Measurements from ENCODE around the gene TFR2. TPM values are rescaled to one million over a fixed set of nuclear protein-coding genes. Genes with fewer than 3 reads are reported as not detected.
"Not testable (repeated sequence)": the region's sequence is repeated elsewhere in the genome, so short reads cannot be mapped to it uniquely, and the experiment has no call there.

The TFR2 gene
- total and polyA plus RNA-seq, 8 donors = 1.2 to 11.6 (median 3.2) TPM; not detected in 1

GRCh38 chr7:100671353-100672327 is 30.3 kb upstream of the TFR2 start:
- intact Hi-C loops (cut with DNase I; ENCODE audit: low total_unique reads) = loop anchor here (10.0 kb wide), 1 partner anchor 197 kb away; the partner anchor contains the start of gene TSC22D4
- Histone ChIP-seq H3K9me3 (no peaks in the 10 kb centered on the region), H3K4me1 (peaks cover 4 to 20% (median 14%) of the 10 kb centered on the region in 4 donors), H3K27me3 (no peaks in the 10 kb centered on the region), H3K4me3 (no peak overlapping the region), H3K36me3 (peaks cover 2 to 4% (median 3%) of the 10 kb centered on the region in 4 donors), H3K27ac (no peak overlapping the region)
- TF ChIP-seq CTCF (IDR thresholded peaks at IDR 0.05) = no peak
- TF ChIP-seq POLR2AphosphoS5 (IDR thresholded peaks at IDR 0.05) = no peak
- TF ChIP-seq POLR2A (IDR thresholded peaks at IDR 0.05) = no peak
- WGBS, 5 donors = 88 to 93% (median 90%) methylated on average over 18 of the region's 18 CpGs
- DNase-seq = no peak

- WGBS, 5 donors = 65 to 71% (median 66%) methylated on average over 8 of the region's 8 CpGs
- no peaks in the 10 kb centered on the region for H3K36me3 ChIP-seq
- intact Hi-C loops (cut with DNase I; ENCODE audit: low total_unique reads) = loop anchor here (10.0 kb wide), 1 partner anchor 195 kb away; the partner anchor contains the start of gene TSC22D4
- no peak for TF ChIP-seq CTCF (IDR thresholded peaks at IDR 0.05)
- TF ChIP-seq POLR2A (IDR thresholded peaks at IDR 0.05) = no peak
- TF ChIP-seq EP300 (IDR thresholded peaks at IDR 0.05) = no peak
- no peak for TF ChIP-seq POLR2AphosphoS5 (IDR thresholded peaks at IDR 0.05)
- no peak overlapping the region for H3K27ac ChIP-seq
- H3K9me3 ChIP-seq = no peaks in the 10 kb centered on the region
- DNase-seq = no peak
- H3K4me3 ChIP-seq = no peak overlapping the region
- peaks cover 0 to 7% (median 5%) of the 10 kb centered on the region in 4 donors for H3K4me1 ChIP-seq
- no peaks in the 10 kb centered on the region for H3K27me3 ChIP-seq
These were observed 28.7 kb upstream of the TFR2 start for GRCh38 chr7:100670074-100670473.

- H3K4me1 ChIP-seq; H3K36me3 ChIP-seq; H3K4me3 ChIP-seq; H3K27me3 ChIP-seq; H3K27ac ChIP-seq; H3K9me3 ChIP-seq; DNase-seq; intact Hi-C loops (cut with DNase I; ENCODE audit: low total_unique reads): not testable (repeated sequence)
- WGBS, 5 donors = 93 to 97% (median 94%) methylated on average over 11 to 12 of the region's 12 CpGs
These were observed 27.8 kb upstream of the TFR2 start for GRCh38 chr7:100669106-100669505.

- intact Hi-C loops (cut with DNase I; ENCODE audit: low total_unique reads) = no loop called here
- DNase-seq = no peak
- Histone ChIP-seq H3K36me3 (no peaks in the 10 kb centered on the region), H3K27ac (no peak overlapping the region), H3K27me3 (no peaks in the 10 kb centered on the region), H3K4me1 (peaks cover 0 to 6% (median 2%) of the 10 kb centered on the region in 4 donors), H3K4me3 (no peak overlapping the region), H3K9me3 (no peaks in the 10 kb centered on the region)
- 70 to 76% (median 73%) methylated on average over 2 of the region's 2 CpGs for WGBS, 5 donors
- TF ChIP-seq EP300 (IDR thresholded peaks at IDR 0.05) (no peak), POLR2A (IDR thresholded peaks at IDR 0.05) (no peak), POLR2AphosphoS5 (IDR thresholded peaks at IDR 0.05) (no peak), CTCF (IDR thresholded peaks at IDR 0.05) (no peak)
These were observed 26.7 kb upstream of the TFR2 start for GRCh38 chr7:100668069-100668449.
